GM12891 (cell line): ENCODE measurements around the gene ABHD14A.
"Not testable (repeated sequence)": the region's sequence is repeated elsewhere in the genome, so short reads cannot be mapped to it uniquely, and the experiment has no call there.

Experiments used
- DNase-seq: peaks from one replicate; pipeline ENCODE4 v3.0.0; 2011; ENCODE audit warnings: low spot score; ENCODE audit not compliant: insufficient read length
- FAIRE-seq: peaks from 2 replicates; lab custom pipeline; 2011; peaks lifted over from hg19 to GRCh38; lab: Jason Lieb, UNC
- PAX5 ChIP-seq: IDR thresholded peaks from 2 replicates; pipeline ENCODE4 v1.6.1; 2011; ENCODE audit warnings: low read length, moderate library complexity, mild to moderate bottlenecking; ENCODE audit not compliant: insufficient read depth, severe bottlenecking
- POLR2A ChIP-seq: IDR thresholded peaks from 2 replicates; pipeline ENCODE4 v1.6.1; 2011; ENCODE audit warnings: low read depth, low read length, control low read depth
- POLR2AphosphoS5 ChIP-seq: IDR thresholded peaks from 2 replicates; pipeline ENCODE4 v1.6.1; 2011; ENCODE audit warnings: low read depth, low read length, control low read depth
- POU2F2 ChIP-seq: IDR thresholded peaks from 2 replicates; pipeline ENCODE4 v1.6.1; 2011; ENCODE audit warnings: low read depth, mild to moderate bottlenecking, control low read depth, low read length, moderate library complexity
- SPI1 ChIP-seq: IDR thresholded peaks from 2 replicates; pipeline ENCODE4 v1.6.1; 2011; ENCODE audit warnings: low read depth, low read length, control low read depth
- TAF1 ChIP-seq: IDR thresholded peaks from 2 replicates; pipeline ENCODE4 v1.6.1; 2011; ENCODE audit warnings: low read depth, low read length, control low read depth

The ABHD14A gene

GRCh38 chr3:51983578-51984268 lies 8.9 kb downstream of the ABHD14A start:
- TF ChIP-seq PAX5 (no peak), POLR2A (no peak), SPI1 (no peak), POLR2AphosphoS5 (no peak), POU2F2 (no peak), TAF1 (no peak)
- no peak for DNase-seq
- FAIRE-seq, result no peak

- FAIRE-seq, result no peak
- no peak for DNase-seq
- no peak for TF ChIP-seq SPI1
- no peak for TF ChIP-seq PAX5
- TF ChIP-seq POLR2A, result no peak
- no peak for TF ChIP-seq POLR2AphosphoS5
- TF ChIP-seq POU2F2, result no peak
- TF ChIP-seq TAF1, result no peak
Measured at GRCh38 chr3:51984269-51984647, 9.4 kb downstream of the ABHD14A start.

- TF ChIP-seq TAF1 (no peak), POLR2A (no peak), POLR2AphosphoS5 (no peak), PAX5 (no peak)
- DNase-seq (no peak), FAIRE-seq (no peak)
Measured at GRCh38 chr3:51985063-51985462, 10.2 kb downstream of the ABHD14A start.

- FAIRE-seq, result no peak
- TF ChIP-seq TAF1 (no peak), POU2F2 (no peak), POLR2AphosphoS5 (no peak), POLR2A (no peak), SPI1 (no peak), PAX5 (no peak)
- no peak for DNase-seq
Measured at GRCh38 chr3:51986010-51986947, 11.4 kb downstream of the ABHD14A start.

- no peak for DNase-seq
- FAIRE-seq, result no peak
- no peak for TF ChIP-seq TAF1
- TF ChIP-seq PAX5, result no peak
- no peak for TF ChIP-seq SPI1
- no peak for TF ChIP-seq POLR2A
- TF ChIP-seq POLR2AphosphoS5, result no peak
- TF ChIP-seq POU2F2, result no peak
Measured at GRCh38 chr3:51987568-51987967, 12.7 kb downstream of the ABHD14A start.

- no peak for DNase-seq
- TF ChIP-seq POLR2A (0 out of 2 replicates have a peak, but pooled peaks have one; percentile 13), PAX5 (no peak), POU2F2 (no peak), SPI1 (no peak)
- no peak for FAIRE-seq
Measured at GRCh38 chr3:51988286-51989146, 13.7 kb downstream of the ABHD14A start.

GRCh38 chr3:51990501-51990971 lies 15.7 kb downstream of the ABHD14A start:
- not testable (repeated sequence) for DNase-seq, FAIRE-seq

GRCh38 chr3:51992017-51992682 lies 17.3 kb downstream of the ABHD14A start:
- no peak for TF ChIP-seq TAF1
- TF ChIP-seq POU2F2, result peak; percentile 40; the same call in 1 of the 2 replicates
- no peak for TF ChIP-seq PAX5
- no peak; the same call in 1 of the 2 replicates for TF ChIP-seq POLR2A
- TF ChIP-seq SPI1, result no peak
- peak; percentile 94 for TF ChIP-seq POLR2AphosphoS5
- FAIRE-seq (peak; percentile 50), DNase-seq (no peak)

- FAIRE-seq, DNase-seq: not testable (repeated sequence)
Measured at GRCh38 chr3:51993657-51994056, 18.8 kb downstream of the ABHD14A start.
